Neuronal stem cell (in vitro differentiated cells): ENCODE measurements around the gene SUSD3.
"Not testable (repeated sequence)": the region's sequence is repeated elsewhere in the genome, so short reads cannot be mapped to it uniquely, and the experiment has no call there.

Experiments
- DNase-seq: peaks from one replicate; pipeline ENCODE4 v3.0.0-alpha.2; 2013; ENCODE audit warnings: low spot score
- H2AFZ ChIP-seq: one replicate; pipeline ENCODE4 v1.6.1; 2013; ENCODE audit warnings: mild to moderate bottlenecking, low read length, inconsistent platforms
- H2AK5ac ChIP-seq: 2 replicates; pipeline ENCODE4 v1.6.1; 2013; ENCODE audit warnings: low read depth, mild to moderate bottlenecking, inconsistent platforms, low read length, moderate library complexity, mixed read lengths
- H2BK120ac ChIP-seq: 2 replicates; pipeline ENCODE4 v1.6.1; 2013; ENCODE audit warnings: low read depth, mild to moderate bottlenecking, inconsistent platforms, low read length, moderate library complexity, mixed read lengths
- H2BK12ac ChIP-seq: one replicate; pipeline ENCODE4 v1.6.1; 2013; ENCODE audit warnings: low read length, inconsistent platforms
- H2BK15ac ChIP-seq: 2 replicates; pipeline ENCODE4 v1.6.1; 2013; ENCODE audit warnings: mild to moderate bottlenecking, low read length, inconsistent platforms, mixed read lengths
- H2BK5ac ChIP-seq: one replicate; pipeline ENCODE4 v1.6.1; 2013; ENCODE audit warnings: inconsistent platforms, mild to moderate bottlenecking, low read length, moderate library complexity
- H3K14ac ChIP-seq: one replicate; pipeline ENCODE4 v1.6.1; 2013; ENCODE audit warnings: low read length, inconsistent platforms
- H3K18ac ChIP-seq: 2 replicates; pipeline ENCODE4 v1.6.1; 2013; ENCODE audit warnings: low read length, inconsistent platforms
- H3K23ac ChIP-seq: 2 replicates; pipeline ENCODE4 v1.6.1; 2013; ENCODE audit warnings: low read depth, mild to moderate bottlenecking, mixed read lengths, low read length, inconsistent platforms; ENCODE audit not compliant: poor library complexity
- H3K27ac ChIP-seq: replicated peaks from 3 replicates; pipeline ENCODE4 v1.5.1; 2013; ENCODE audit warnings: low read length, inconsistent platforms
- H3K27me3 ChIP-seq, 3 experiments: 2 replicates each; pipeline ENCODE4 v1.6.1; 2013; ENCODE audit warnings: low read length in 3 of 3, mild to moderate bottlenecking in 2 of 3, inconsistent platforms in 1 of 3, low read depth in 1 of 3, mixed read lengths in 1 of 3, moderate library complexity in 1 of 3; ENCODE audit not compliant: control insufficient read depth in 3 of 3, insufficient read depth in 3 of 3
- H3K36me3 ChIP-seq, 2 donors: replicated peaks in 1 of 2; 2 replicates each; pipeline ENCODE4 v1.6.1; 2013; ENCODE audit warnings: low read length in 2 of 2; ENCODE audit not compliant: control insufficient read depth in 2 of 2, insufficient read depth in 2 of 2
- H3K4ac ChIP-seq: 2 replicates; pipeline ENCODE4 v1.6.1; 2013; ENCODE audit warnings: inconsistent platforms, mild to moderate bottlenecking, low read length, moderate library complexity
- H3K4me1 ChIP-seq, 2 donors: 1 replicate in 1 of 2; 2 replicates in 1 of 2; pipeline ENCODE4 v1.6.1; 2013; ENCODE audit warnings: low read length in 2 of 2, low read depth in 1 of 2; ENCODE audit not compliant: control insufficient read depth in 2 of 2, insufficient read depth in 1 of 2
- H3K4me2 ChIP-seq: one replicate; pipeline ENCODE4 v1.6.1; 2013; ENCODE audit warnings: mild to moderate bottlenecking, low read length, inconsistent platforms; ENCODE audit not compliant: insufficient read depth, poor library complexity, severe bottlenecking
- H3K4me3 ChIP-seq, 2 donors: 2 replicates each; pipeline ENCODE4 v1.5.1; 2013; ENCODE audit warnings: low read length in 2 of 2, mild to moderate bottlenecking in 2 of 2, inconsistent platforms in 1 of 2, moderate library complexity in 1 of 2
- H3K79me1 ChIP-seq: one replicate; pipeline ENCODE4 v1.6.1; 2013; ENCODE audit warnings: low read depth, mild to moderate bottlenecking, inconsistent platforms, low read length, moderate library complexity
- H3K9ac ChIP-seq: one replicate; pipeline ENCODE4 v1.6.1; 2013; ENCODE audit warnings: mild to moderate bottlenecking, low read depth, low read length, inconsistent platforms; ENCODE audit not compliant: poor library complexity
- H3K9me3 ChIP-seq, 2 donors: replicated peaks in 1 of 2; 2 replicates each; pipeline versions ENCODE3 to v1.6.1; 2013; ENCODE audit warnings: low read length in 2 of 2, mild to moderate bottlenecking in 2 of 2, inconsistent platforms in 1 of 2, low read depth in 1 of 2, mixed read lengths in 1 of 2, moderate library complexity in 1 of 2; ENCODE audit not compliant: control insufficient read depth in 2 of 2, insufficient read depth in 1 of 2
- H4K8ac ChIP-seq: one replicate; pipeline ENCODE4 v1.6.1; 2013; ENCODE audit warnings: low read depth, mild to moderate bottlenecking, inconsistent platforms, low read length, moderate library complexity
- H4K91ac ChIP-seq: one replicate; pipeline ENCODE4 v1.6.1; 2013; ENCODE audit warnings: low read length, low read depth, mild to moderate bottlenecking, inconsistent platforms; ENCODE audit not compliant: poor library complexity
- WGBS, 2 donors: extraction: QIAGEN DNeasy Blood & Tissue Kit; methylation state at CpG; one replicate each; pipeline ENCODE4 v1.1.7; 2013; ENCODE audit warnings: missing lambda C conversion rate in 2 of 2, mixed read lengths in 1 of 2; ENCODE audit not compliant: insufficient read length in 2 of 2, insufficient replicate concordance in 1 of 2; ENCODE audit errors: extremely low coverage in 2 of 2; 5-methylcytosine and 5-hydroxymethylcytosine counted together

SUSD3 gene

GRCh38 chr9:93098236-93098946 is 39.9 kb downstream of the SUSD3 start:
- peaks cover 0 to 6% (median 0%) of the 10 kb centered on the region in 3 experiments for H3K27me3 ChIP-seq
- H4K8ac ChIP-seq = no peak overlapping the region
- H3K4ac ChIP-seq = no peak overlapping the region
- H2BK5ac ChIP-seq = no peak overlapping the region
- H3K4me3 ChIP-seq = no peak overlapping the region
- peaks cover 0 to 4% of the 10 kb centered on the region in 2 donors for H3K9me3 ChIP-seq
- H3K36me3 ChIP-seq = no peaks in the 10 kb centered on the region
- whole genome bisulfite sequencing, 2 donors = no CpG with 5 or more reads among the region's 15 CpGs
- no peak overlapping the region for H3K14ac ChIP-seq
- H3K23ac ChIP-seq = no peak overlapping the region
- DNase-seq = no peak
- H3K18ac ChIP-seq = peak overlapping the region; percentile 80
- peak overlapping the region; percentile 44 for H3K9ac ChIP-seq
- H2AK5ac ChIP-seq = peak overlapping the region; percentile 1
- peak overlapping the region; percentile 30 for H2BK15ac ChIP-seq
- no peak overlapping the region for H3K27ac ChIP-seq
- peaks cover 5 to 15% of the 10 kb centered on the region in 2 donors for H3K4me1 ChIP-seq
- H3K4me2 ChIP-seq = no peak overlapping the region
- no peak overlapping the region for H2BK12ac ChIP-seq
- H4K91ac ChIP-seq = no peak overlapping the region
- H3K79me1 ChIP-seq = peaks cover 2% of the 10 kb centered on the region
- H2BK120ac ChIP-seq = no peak overlapping the region
- no peak overlapping the region for H2AFZ ChIP-seq

DNA sequence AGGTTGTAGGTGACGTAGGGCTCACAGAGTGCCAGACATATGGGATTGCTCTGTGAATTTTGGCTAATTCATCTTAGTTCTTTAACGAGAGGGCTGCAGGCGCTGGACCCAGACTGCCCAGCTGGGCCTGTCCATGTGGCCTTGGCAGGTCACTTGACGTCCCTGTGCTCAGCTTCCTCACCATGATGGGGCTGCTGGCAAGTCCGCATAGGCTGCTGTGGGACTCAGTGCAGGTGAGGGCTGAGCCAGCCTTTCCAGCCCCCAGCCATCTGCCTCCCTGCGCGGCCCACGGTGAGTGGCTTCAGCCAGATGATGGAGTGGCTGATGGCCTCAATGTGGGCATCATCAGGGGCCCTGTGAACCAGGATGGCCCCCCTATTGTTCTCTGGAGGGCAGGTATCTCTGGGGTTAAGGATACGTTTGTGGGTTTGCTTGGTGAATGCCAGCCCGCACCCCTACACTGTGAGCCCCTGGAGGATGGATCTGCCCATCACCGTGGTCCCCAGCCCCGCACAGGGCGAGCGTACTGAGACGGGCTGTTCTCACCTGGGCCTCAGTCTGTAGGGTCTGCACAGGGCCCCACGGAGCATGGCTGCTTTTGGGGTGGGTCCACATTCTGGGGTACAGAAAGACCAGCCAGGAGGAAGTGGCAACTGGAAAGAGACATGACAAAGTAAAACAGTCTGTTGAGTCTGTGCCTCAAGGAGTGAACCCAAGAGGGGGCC is 41.2 kb downstream of the SUSD3 start:
- H2BK5ac ChIP-seq = peak overlapping the region; percentile 11
- H3K27me3 ChIP-seq = peaks cover 0 to 5% (median 0%) of the 10 kb centered on the region in 3 experiments
- H3K4me3 ChIP-seq = no peak overlapping the region
- peaks cover 0 to 14% of the 10 kb centered on the region in 2 donors for H3K9me3 ChIP-seq
- no peak overlapping the region for H3K4me2 ChIP-seq
- H2BK12ac ChIP-seq = no peak overlapping the region
- H3K27ac ChIP-seq = no peak overlapping the region
- no CpG with 5 or more reads among the region's 16 CpGs for WGBS, 2 donors
- H3K36me3 ChIP-seq = no peaks in the 10 kb centered on the region
- H3K14ac ChIP-seq = peak overlapping the region; percentile 67
- peak overlapping the region; percentile 41 for H2AK5ac ChIP-seq
- H3K18ac ChIP-seq = no peak overlapping the region
- no peak for DNase-seq
- H2AFZ ChIP-seq = no peak overlapping the region
- H3K4ac ChIP-seq = no peak overlapping the region
- H3K4me1 ChIP-seq = peaks cover 5 to 10% of the 10 kb centered on the region in 2 donors
- H3K79me1 ChIP-seq = peaks cover 2% of the 10 kb centered on the region
- H3K9ac ChIP-seq = no peak overlapping the region
- H4K91ac ChIP-seq = no peak overlapping the region
- H4K8ac ChIP-seq = no peak overlapping the region
- H3K23ac ChIP-seq = peak overlapping the region; percentile 2
- H2BK120ac ChIP-seq = no peak overlapping the region
- H2BK15ac ChIP-seq = peak overlapping the region; percentile 15

- H3K4me3 ChIP-seq = no peak overlapping the region
- H3K18ac ChIP-seq = no peak overlapping the region
- peaks cover 2% of the 10 kb centered on the region for H3K79me1 ChIP-seq
- H2BK5ac ChIP-seq = peak overlapping the region; percentile 11
- no peak overlapping the region for H4K8ac ChIP-seq
- H3K14ac ChIP-seq = no peak overlapping the region
- H2AK5ac ChIP-seq = no peak overlapping the region
- H3K9ac ChIP-seq = no peak overlapping the region
- H3K36me3 ChIP-seq = no peaks in the 10 kb centered on the region
- no peak overlapping the region for H2BK120ac ChIP-seq
- peaks cover 0 to 5% (median 0%) of the 10 kb centered on the region in 3 experiments for H3K27me3 ChIP-seq
- no peak overlapping the region for H2BK12ac ChIP-seq
- H3K4ac ChIP-seq = no peak overlapping the region
- no CpG with 5 or more reads among the region's 8 CpGs for WGBS, 2 donors
- H4K91ac ChIP-seq = no peak overlapping the region
- no peak overlapping the region for H3K4me2 ChIP-seq
- DNase-seq = no peak
- peak overlapping the region; percentile 15 for H2BK15ac ChIP-seq
- H3K23ac ChIP-seq = no peak overlapping the region
- peaks cover 5 to 10% of the 10 kb centered on the region in 2 donors for H3K4me1 ChIP-seq
- no peak overlapping the region for H2AFZ ChIP-seq
- H3K9me3 ChIP-seq = peaks cover 0 to 14% of the 10 kb centered on the region in 2 donors
- H3K27ac ChIP-seq = no peak overlapping the region
Measured at GRCh38 chr9:93100276-93100636, 41.8 kb downstream of the SUSD3 start.

GRCh38 chr9:93101086-93101485 is 42.6 kb downstream of the SUSD3 start:
- H2AK5ac ChIP-seq, H3K4me1 ChIP-seq, H3K23ac ChIP-seq, H3K18ac ChIP-seq, H3K36me3 ChIP-seq, H4K8ac ChIP-seq, H2BK15ac ChIP-seq, DNase-seq, H2BK120ac ChIP-seq, H3K4ac ChIP-seq, H3K79me1 ChIP-seq, H3K14ac ChIP-seq, H2BK5ac ChIP-seq, H3K9ac ChIP-seq, H3K27ac ChIP-seq, H3K27me3 ChIP-seq, H2AFZ ChIP-seq, H3K4me2 ChIP-seq, H3K4me3 ChIP-seq, H4K91ac ChIP-seq, H2BK12ac ChIP-seq: not testable (repeated sequence)
- H3K9me3 ChIP-seq = peaks cover 0 to 14% of the 10 kb centered on the region in 2 donors
- no CpG with 5 or more reads among the region's 11 CpGs for WGBS, 2 donors
